ENCODE results near the gene COX4I2.

Gene COX4I2

DNA sequence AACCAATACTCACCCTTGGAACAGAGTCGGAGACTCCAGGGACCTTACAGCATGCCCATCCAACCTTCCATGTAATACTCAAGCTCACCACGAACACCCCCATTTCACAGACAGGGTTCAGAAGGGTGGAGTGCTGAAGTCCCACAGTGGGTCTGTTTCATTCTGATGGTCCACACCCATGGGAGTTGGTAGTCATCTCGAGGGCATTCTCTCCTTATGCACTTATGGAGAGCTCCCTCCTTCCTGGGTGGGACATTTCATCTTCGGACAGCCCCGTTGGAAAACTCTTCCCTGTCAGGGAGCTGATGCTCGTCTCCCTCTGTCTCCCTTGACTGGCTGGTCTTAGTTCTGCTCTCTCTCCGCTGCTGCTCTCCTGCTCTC lies 38.9 kb downstream of the COX4I2 start:
- no peak for DNase-seq (ENCODE audit: low read depth in 1 of 2, low spot score in 1 of 2)
- no peaks in the 10 kb centered on the region for H3K27me3 ChIP-seq (ENCODE audit: insufficient read depth, poor library complexity, severe bottlenecking)
- no peak overlapping the region for H3K27ac ChIP-seq (replicated peaks)
- TF ChIP-seq POLR2AphosphoS5 (IDR thresholded peaks at IDR 0.05; ENCODE audit: low read depth) (no peak), SPI1 (IDR thresholded peaks at IDR 0.05; ENCODE audit: borderline replicate concordance, low read depth) (no peak), GABPA (IDR thresholded peaks at IDR 0.05; ENCODE audit: low read depth) (no peak)
- TF ChIP-seq, protein P1, sequence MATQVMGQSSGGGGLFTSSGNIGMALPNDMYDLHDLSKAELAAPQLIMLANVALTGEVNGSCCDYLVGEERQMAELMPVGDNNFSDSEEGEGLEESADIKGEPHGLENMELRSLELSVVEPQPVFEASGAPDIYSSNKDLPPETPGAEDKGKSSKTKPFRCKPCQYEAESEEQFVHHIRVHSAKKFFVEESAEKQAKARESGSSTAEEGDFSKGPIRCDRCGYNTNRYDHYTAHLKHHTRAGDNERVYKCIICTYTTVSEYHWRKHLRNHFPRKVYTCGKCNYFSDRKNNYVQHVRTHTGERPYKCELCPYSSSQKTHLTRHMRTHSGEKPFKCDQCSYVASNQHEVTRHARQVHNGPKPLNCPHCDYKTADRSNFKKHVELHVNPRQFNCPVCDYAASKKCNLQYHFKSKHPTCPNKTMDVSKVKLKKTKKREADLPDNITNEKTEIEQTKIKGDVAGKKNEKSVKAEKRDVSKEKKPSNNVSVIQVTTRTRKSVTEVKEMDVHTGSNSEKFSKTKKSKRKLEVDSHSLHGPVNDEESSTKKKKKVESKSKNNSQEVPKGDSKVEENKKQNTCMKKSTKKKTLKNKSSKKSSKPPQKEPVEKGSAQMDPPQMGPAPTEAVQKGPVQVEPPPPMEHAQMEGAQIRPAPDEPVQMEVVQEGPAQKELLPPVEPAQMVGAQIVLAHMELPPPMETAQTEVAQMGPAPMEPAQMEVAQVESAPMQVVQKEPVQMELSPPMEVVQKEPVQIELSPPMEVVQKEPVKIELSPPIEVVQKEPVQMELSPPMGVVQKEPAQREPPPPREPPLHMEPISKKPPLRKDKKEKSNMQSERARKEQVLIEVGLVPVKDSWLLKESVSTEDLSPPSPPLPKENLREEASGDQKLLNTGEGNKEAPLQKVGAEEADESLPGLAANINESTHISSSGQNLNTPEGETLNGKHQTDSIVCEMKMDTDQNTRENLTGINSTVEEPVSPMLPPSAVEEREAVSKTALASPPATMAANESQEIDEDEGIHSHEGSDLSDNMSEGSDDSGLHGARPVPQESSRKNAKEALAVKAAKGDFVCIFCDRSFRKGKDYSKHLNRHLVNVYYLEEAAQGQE (IDR thresholded peaks at IDR 0.05; ENCODE audit: insufficient replicate concordance, low read depth), result no peak
- TF ChIP-seq, protein P2, sequence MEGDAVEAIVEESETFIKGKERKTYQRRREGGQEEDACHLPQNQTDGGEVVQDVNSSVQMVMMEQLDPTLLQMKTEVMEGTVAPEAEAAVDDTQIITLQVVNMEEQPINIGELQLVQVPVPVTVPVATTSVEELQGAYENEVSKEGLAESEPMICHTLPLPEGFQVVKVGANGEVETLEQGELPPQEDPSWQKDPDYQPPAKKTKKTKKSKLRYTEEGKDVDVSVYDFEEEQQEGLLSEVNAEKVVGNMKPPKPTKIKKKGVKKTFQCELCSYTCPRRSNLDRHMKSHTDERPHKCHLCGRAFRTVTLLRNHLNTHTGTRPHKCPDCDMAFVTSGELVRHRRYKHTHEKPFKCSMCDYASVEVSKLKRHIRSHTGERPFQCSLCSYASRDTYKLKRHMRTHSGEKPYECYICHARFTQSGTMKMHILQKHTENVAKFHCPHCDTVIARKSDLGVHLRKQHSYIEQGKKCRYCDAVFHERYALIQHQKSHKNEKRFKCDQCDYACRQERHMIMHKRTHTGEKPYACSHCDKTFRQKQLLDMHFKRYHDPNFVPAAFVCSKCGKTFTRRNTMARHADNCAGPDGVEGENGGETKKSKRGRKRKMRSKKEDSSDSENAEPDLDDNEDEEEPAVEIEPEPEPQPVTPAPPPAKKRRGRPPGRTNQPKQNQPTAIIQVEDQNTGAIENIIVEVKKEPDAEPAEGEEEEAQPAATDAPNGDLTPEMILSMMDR (IDR thresholded peaks at IDR 0.05; ENCODE audit: insufficient read depth, low read length), result no peak
- no peak overlapping the region for H3K4me3 ChIP-seq (replicated peaks; ENCODE audit: insufficient read depth, low read length)

DNA sequence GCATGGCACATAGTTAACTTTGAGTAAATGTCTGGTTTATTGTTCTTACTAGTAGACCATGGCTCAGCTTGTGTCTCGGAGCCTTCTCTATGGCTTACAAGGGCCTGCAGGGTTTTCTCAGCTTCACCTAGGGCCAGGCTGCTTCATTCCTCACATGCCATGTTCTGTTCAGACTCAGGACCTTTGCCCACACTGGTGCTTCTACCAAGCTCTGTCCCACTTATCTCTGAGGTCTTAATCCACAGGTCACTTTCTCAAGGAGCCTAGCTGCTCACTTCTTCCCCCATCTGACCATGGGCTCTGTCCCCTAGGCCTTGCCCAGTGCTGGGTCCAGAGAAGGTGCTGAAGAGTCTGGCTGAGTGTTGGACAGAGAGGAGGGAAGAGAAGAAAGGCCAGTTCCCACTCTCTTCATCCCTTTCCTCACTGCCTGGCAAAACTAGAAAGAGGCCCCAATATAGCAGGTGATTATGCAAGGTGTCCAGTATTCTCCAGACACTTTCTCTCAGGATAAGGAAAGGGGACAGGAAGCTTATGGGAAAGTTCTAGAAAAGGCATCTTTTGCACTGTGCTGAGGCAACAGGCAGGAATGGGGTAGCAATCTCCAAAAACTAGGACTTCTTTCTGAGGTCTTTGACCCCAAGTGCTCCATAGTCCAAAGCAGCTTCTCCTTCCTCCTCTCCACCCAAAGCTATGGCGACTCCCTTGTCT lies 40.0 kb downstream of the COX4I2 start:
- DNase-seq (ENCODE audit: low read depth in 1 of 2, low spot score in 1 of 2), result no peak
- Histone ChIP-seq H3K27me3 (ENCODE audit: insufficient read depth, poor library complexity, severe bottlenecking) (no peaks in the 10 kb centered on the region), H3K4me3 (replicated peaks; ENCODE audit: insufficient read depth, low read length) (no peak overlapping the region), H3K27ac (replicated peaks) (no peak overlapping the region)
- TF ChIP-seq POLR2AphosphoS5 (IDR thresholded peaks at IDR 0.05; ENCODE audit: low read depth), result no peak
- TF ChIP-seq GABPA (IDR thresholded peaks at IDR 0.05; ENCODE audit: low read depth), result no peak

DNA sequence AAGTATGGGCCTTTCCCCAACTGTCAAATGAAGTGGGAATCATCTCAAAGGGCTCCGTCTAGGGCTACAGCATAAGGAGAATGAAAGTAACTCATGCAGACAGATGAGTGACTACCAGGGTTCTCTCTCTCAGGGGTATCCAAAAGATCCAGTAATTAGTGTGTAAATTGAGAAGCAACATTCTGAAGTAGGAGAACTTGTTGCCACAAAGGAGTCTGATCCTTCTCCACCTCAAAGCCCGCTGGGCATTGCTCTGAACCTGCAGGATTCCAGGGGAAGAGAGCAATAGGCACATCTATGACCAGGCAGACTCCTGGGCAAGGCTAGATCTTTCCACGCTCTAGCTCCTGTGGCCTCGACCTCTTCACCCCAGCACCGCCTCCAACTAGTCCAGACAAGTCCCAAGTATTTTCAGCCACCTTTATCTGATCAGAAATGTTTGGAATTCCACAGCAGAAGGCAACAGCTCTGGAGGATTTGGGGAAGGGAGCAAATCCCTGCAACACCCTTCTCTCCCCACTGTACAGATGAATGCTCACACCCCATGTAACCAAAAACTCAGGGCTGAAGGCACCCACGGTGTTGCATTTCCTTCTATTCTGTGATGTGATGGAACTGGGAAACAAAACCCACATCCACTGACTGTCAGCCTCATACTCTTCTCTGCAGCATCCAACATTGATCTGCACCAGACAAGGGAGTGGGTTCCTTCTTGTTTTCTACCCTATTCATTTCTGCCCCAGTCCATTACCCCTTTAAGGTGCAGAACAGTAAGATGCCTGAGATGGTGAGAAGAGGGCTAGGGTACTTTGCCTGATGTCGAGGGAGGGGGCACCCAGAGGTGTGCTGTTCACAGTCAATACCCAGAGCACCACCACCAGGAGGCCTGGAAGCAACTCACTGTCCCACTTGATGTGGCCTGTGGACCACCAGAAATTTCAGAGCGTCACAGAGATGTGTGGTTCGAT lies 41.0 kb downstream of the COX4I2 start:
- H3K27ac ChIP-seq (replicated peaks), result no peak overlapping the region
- H3K4me3 ChIP-seq (replicated peaks; ENCODE audit: insufficient read depth, low read length), result no peak overlapping the region
- H3K27me3 ChIP-seq (ENCODE audit: insufficient read depth, poor library complexity, severe bottlenecking), result no peaks in the 10 kb centered on the region
- DNase-seq (ENCODE audit: low read depth in 1 of 2, low spot score in 1 of 2), result no peak
- TF ChIP-seq, protein P2 (IDR thresholded peaks at IDR 0.05; ENCODE audit: insufficient read depth, low read length), result no peak
- TF ChIP-seq, protein P1 (IDR thresholded peaks at IDR 0.05; ENCODE audit: insufficient replicate concordance, low read depth), result no peak
- TF ChIP-seq GABPA (IDR thresholded peaks at IDR 0.05; ENCODE audit: low read depth), result no peak
- TF ChIP-seq POLR2AphosphoS5 (IDR thresholded peaks at IDR 0.05; ENCODE audit: low read depth), result no peak
- no peak for TF ChIP-seq SPI1 (IDR thresholded peaks at IDR 0.05; ENCODE audit: borderline replicate concordance, low read depth)

Measured in HL-60 (cell line).